Right ventricle myocardium inferior (tissue), 1 donor: ENCODE results near the gene APOF. TPM values are rescaled to one million over a fixed set of nuclear protein-coding genes. Genes with fewer than 3 reads are reported as not detected.
"Not testable (repeated sequence)": the region's sequence is repeated elsewhere in the genome, so short reads cannot be mapped to it uniquely, and the experiment has no call there.

ENCODE experiments used
- ATAC-seq: fragments of 200-7000 bp; cut with Tn5 transposase; one replicate; pipeline ENCODE4 v1.9.1; 2020; ENCODE audit warnings: mild to moderate bottlenecking, moderate library complexity
- DNase-seq: peaks from one replicate; pipeline ENCODE4 v3.0.0; 2021; ENCODE audit errors: missing footprints
- intact Hi-C: fragments of 100-400 bp; cut with DNase I; formaldehyde crosslinking; loops from one replicate; pipeline ENCODE4 v1.11.0; 2022
- long read RNA-seq: library from polyadenylated mRNA; unstranded; transcript quantifications from one replicate; pipeline ENCODE4 v2.0.0, GENCODE V29; 2021
- total RNA-seq: library from RNA; stranded (reverse); fragmentation: NEBNext Ultra II Directional; extraction: Animal tissue kit (Norgen Biotek cat#: 25700); gene quantifications from one replicate; pipeline ENCODE4 v1.2.1, GENCODE V29; 2021
- donor health status: DM: no; HTN: yes; CAD: no; lungs with severe emphysema.

The APOF gene, protein sequence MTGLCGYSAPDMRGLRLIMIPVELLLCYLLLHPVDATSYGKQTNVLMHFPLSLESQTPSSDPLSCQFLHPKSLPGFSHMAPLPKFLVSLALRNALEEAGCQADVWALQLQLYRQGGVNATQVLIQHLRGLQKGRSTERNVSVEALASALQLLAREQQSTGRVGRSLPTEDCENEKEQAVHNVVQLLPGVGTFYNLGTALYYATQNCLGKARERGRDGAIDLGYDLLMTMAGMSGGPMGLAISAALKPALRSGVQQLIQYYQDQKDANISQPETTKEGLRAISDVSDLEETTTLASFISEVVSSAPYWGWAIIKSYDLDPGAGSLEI
- total RNA-seq, result not detected
- long read RNA-seq, result 0 reads

DNA sequence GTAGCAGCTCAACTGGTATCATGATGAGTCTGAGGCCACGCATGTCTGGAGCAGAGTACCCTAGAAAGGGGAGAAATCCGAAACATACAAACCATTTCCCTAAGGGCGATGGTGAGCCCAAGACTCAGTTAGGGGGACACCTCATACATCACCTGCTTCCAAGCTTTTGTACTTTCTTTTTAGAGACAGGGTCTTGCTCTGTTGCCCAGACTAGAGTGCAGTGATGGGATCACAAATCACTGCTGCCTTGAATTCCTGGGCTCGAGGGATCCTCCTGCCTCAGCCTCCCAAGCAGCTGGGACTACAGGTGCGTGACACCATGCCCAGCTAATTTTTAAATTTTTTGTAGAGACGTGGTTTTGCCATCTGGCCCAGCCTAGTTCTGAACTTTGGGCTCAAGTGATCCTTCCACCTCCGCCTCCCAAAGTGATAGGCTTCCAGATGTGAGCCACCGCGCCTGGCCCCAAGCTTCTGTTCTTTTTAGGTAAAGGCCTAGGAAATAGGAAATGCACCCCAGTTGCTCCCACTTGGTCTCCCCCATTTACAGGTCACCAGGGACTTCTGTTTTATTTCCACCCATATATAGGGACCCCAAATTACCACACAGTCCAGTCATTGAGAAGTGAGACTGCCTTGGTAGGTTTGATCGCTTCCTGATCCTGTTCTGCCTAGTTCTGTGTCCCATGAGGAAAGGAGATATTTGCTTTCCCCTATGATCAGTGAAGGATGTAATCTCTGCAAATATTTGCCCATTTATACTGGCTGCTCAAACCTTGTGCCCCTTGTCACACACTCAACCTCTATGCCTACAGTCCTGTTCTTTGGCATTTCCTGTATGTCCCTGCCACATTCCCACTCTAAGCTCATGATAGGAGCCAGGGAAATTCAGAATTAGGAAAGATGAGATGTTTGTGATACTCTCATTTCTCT, at the start of gene APOF:
TSS of gene APOF (minus strand) at position 728 of the 930 bp plus-strand sequence. CDS start at position 616, 112 bp downstream.
- ATAC-seq (no peak), DNase-seq (no peak)
- intact Hi-C loops, result loop anchor here (5.0 kb wide), 1 partner anchor 85 kb away; the partner anchor contains the start of gene TIMELESS

DNA sequence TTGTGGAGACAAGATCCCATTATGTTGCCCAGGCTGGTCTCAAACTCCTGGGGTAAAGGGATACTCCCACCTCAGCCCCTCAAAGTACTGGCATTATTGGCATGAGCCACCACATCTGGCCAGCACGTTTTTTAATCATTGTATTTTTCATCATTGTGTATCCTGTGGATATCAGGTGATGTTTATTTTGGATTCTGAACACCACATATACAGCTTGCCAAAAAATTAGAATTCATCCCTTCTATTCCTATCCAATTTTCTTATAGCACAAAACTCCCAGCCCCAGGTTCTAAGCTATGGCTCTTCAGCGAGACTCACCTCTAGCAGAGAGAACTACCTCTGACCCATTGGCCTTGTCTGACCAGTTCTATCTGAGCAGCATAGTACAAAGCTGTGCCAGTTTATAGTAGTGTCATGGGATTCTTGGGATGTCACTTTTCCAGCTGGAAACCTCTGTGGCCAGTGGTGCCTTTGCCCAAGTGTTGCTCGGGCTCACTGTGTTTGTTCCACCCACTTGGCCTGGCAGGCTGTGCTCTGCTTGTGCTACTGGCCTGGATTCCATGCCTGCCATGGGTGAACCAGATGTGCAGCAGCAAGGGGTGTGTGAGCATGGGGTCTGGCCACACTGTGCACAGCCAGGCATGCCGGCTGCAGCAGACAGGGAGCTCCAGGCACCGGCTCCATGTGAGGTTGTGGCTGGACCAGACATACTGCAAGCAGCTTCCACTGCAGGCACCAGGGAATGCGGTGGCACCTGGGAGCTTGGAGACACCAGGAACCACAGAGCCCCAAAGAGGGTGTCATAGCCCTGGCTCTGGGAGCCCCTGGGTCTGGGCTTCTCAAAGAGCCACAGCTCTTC, 49.4 kb upstream of the APOF start:
- ATAC-seq (peak; percentile 66), DNase-seq (no peak)
- intact Hi-C loops, result no loop called here

DNA sequence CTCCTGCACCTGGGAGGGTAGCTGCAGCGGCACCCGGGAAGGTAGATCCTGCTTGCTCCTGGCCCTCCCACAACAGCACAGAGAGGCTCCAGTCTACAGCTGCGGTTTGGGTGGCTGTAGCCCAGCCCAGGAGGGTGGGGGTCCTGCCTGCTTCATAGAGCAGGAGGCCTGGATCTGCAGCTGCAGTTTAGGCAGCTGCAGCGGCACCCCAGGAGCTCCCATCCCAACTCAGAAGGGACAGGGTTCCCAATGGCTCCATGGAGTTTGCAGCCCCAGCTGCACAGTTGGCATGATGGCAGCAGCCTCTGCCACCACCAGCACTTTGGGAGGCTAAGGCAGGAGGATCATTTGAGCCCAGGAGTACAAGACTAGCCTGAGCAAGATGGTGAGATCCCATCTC, 48.1 kb upstream of the APOF start:
- intact Hi-C loops, result no loop called here
- DNase-seq (no peak), ATAC-seq (no peak)

DNA sequence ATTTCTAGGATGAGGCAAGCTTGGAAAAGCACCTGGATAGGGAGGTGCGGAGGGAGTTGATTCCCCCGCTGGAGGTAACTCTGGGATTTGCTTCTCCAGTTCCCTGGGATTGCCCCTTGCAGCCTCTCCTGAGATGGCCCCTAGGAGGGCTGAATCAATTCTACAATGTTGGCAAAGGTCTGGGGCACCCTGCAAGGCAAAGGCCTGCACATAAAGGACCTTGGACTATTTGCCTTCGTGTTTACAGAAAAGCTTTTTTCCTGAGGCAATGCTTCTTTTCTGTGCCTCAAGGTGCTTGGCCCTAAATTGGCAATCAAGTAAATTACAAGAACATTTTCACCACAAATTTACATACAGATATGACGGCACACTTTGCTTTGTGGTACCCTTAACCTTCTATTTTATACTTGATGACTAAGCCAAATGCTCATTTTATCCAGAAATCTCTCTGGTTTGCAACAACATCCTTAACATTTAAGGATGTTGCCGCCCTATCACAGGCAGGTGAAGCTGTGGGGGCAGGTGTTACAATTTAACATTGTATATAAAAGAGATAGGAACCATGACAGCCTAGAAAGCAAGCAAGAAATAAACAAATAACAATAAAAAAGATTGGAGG, 46.3 kb upstream of the APOF start:
- intact Hi-C loops, result no loop called here

DNA sequence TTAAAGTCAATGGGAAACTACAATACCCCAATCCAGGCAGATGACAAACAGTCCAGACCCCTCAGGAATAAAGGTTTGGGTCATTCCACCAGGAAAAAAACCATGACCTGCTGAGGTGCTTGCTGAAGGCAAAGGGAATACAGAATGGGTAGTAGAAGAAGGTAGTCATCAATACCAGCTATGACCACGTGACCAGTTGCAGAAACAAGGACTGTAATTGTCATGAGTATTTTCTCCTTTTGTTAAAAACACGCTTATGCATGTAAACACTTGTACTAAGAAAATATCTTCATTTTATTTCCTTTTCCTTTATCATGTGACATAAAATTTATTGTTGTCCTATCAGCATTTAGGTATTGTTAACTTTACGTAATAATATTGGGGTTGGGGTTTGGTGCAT, 41.6 kb upstream of the APOF start:
- ATAC-seq, DNase-seq, intact Hi-C loops: not testable (repeated sequence)

More for the DNA sequence above, 46.3 kb upstream of the APOF start:
- ATAC-seq, result no peak
- no peak for DNase-seq

DNA sequence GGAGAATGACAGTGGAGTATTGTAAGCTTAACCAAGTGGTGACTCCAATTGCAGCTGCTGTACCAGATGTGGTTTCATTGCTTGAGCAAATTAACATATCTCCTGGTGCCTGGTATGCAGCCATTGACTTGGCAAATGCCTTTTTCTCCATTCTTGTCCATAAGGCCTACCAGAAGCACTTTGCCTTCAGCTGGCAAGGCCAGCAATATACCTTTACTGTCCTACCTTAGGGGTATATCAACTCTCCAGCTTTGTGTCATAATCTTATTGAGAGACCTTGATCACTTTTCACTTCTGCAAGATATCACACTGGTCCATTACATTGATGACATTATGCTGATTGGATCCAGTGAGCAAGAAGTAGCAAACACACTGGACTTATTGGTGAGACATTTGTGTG, 39.0 kb upstream of the APOF start:
- intact Hi-C loops, ATAC-seq, DNase-seq: not testable (repeated sequence)

DNA sequence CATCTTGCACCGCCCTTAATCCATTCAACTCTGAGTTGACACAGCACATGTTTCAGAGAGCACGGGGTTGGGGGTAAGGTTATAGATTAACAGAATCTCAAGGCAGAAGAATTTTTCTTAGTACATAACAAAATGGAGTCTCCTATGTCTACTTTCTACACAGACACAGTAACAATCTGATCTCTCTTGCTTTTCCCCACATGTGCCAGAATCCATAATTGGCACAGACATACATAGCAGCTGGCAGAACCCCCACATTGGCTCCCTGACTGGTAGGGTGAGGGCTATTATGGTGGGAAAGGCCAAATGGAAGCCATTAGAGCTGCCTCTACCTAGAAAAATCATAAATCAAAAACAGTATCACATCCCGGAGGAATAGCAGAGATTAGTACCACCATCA, 38.5 kb upstream of the APOF start:
- ATAC-seq, DNase-seq, intact Hi-C loops: not testable (repeated sequence)

DNA sequence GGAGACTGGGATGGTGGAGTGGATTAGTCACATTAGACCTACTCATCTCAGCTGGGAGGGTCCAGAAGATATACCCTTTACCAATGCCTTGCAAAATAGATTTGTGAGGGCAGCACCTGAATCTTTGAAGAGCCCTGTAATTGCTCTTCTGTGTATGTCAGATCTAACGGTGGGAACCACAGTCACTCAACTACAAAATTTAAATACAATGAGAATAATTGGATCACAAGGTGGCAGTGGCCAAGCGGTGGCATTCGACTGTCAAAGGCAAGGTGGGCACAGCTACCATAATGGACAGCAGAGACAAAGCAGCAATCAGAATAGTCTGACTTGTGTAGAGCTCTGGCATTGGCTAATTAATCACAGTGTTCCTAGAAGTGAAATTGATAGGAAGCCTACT, 36.8 kb upstream of the APOF start:
- intact Hi-C loops, ATAC-seq, DNase-seq: not testable (repeated sequence)

DNA sequence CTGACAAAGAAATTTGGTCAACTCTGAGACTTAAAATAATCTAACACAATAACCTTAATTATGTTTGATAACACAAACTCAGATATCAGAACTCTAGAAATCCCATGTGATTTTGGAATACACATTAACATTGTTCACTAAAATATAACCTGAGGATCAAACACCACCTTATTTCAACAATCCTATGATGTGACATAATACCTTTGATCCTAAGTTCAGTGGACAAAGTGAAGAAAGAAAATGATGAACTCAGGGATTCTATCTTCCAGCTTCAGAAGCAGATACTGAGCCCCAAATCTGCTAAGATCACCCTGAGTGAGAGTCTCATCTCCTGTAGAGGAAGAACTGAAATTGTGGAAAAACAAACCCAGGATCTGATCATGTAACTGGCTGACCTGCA, 35.7 kb upstream of the APOF start:
- intact Hi-C loops, result no loop called here
- DNase-seq, result no peak
- ATAC-seq, result no peak

DNA sequence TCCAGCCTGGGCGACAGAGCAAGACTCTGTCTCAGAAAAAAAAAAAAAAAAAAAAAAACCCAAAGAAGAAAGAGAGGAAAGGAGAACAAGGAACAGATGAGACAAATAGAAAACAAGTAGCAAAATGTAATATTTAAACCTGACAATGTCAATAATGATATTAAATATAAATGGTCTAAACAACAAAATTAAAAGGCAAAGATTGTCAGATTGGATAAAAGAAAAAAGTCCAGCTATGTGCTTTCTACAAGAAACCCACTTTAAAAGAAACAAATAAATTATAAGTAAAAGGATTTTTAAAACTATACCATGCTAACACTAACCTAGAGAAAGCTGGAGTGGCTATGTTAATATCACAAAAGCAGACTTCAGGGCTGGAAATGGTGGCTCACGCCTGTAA, 29.7 kb upstream of the APOF start:
- intact Hi-C loops, result no loop called here
- no peak for ATAC-seq
- DNase-seq, result no peak

DNA sequence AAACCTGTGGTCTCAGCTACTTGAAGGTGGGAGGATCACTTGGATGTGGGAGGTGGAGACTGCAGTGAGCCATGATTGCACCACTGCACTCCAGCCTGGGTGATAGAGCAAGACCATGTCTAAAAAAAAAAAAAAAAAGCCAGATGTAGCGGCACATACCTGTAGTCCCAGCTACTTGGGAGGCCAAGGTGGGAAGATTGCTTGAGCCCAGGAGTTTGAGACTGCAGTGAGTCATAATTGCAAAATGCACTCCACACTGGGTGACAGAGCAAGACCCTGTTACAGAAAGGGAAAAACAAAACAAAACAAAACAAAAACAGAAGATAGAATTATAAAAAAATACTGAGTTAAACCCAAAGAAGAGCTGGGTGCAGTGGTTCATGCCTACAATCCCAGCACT, 29.1 kb upstream of the APOF start:
- ATAC-seq, result no peak
- intact Hi-C loops, result no loop called here
- DNase-seq, result no peak

DNA sequence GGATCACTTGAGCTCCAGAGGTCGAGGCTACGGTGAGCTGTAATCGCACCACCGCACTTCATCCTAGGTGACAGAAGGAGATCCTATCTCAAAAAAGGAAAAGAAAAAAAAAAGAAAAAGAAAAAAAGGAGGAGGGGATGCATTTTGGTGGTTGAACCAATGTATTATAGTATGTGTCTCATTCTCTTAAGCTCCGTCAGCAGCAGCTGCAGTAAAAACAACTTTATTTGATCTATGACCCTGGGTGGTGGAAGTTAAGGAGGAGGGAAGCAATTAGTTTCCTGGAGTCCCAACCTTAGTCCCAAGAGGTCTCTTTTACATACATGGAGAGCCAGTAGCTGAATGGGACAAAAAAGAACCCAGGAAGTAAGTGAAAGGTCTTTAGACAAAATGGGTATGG, 26.8 kb upstream of the APOF start:
- no peak for ATAC-seq
- no peak for DNase-seq
- intact Hi-C loops, result no loop called here

DNA sequence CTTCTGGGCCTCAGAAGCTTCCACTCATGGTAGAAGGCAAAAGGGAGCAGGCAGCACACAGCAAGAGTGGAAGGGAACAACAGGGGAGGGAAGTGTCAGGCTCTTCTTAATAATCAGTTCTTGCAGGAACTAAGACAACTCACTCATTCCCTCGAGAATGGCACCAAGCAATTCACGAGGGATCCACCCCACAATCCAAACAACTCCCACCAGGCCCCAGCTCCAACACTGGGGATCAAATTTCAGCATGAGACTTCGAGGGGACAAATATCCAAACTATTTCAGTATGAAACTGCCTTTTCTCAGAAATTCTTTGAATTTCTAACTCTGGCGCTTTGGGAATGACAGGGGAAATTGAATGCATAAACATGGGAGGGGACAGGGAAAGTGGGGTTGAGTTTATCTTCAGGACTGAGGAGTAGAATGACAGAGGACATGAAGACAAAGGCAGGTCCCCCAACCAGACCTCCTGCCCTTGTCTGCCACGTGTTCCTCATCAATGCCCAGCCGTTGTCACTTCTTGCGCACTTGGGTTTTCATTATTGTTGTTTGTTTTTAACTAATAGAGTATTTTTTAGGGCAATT, 24.6 kb upstream of the APOF start:
- intact Hi-C loops, result no loop called here
- ATAC-seq (no peak), DNase-seq (no peak)

DNA sequence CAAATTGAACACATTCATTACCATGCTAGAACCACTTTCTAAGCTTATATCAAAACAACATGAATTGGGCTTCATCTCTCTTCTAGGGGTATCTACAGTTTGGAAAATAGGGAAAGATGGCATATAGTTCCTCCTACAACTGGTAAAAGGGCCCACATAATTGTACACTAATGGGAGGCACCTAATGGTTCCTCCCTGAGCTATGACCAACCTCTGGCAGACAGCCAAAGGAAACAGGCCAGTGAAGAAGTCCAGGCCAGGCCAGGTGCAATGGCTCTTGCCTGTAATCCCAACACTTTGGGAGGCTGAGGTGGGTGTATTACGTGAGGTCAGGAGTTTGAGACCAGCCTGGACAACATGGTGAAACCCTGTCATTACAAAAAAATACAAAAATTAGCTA, 23.2 kb upstream of the APOF start:
- intact Hi-C loops, result no loop called here
- ATAC-seq, result no peak
- no peak for DNase-seq

DNA sequence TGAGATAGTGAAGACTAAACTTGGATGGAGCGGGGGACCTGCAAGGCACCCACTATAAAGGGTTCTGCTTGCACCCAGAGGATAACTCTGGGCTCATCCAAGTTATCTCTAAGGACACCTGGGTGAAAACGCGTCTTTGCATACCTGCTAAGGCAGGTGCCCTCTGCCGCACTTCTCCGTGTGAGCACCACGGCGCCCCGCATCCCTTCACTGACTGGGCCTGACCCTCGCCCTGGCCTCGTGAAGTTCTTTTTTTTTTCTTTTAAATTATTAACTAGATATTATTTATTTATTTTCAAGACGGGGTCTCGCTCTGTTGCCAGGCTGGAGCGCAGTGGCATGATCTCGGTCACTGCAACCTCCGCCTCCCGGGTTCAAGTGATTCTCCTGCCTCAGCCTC, 20.0 kb upstream of the APOF start:
- no peak for DNase-seq
- intact Hi-C loops, result no loop called here
- ATAC-seq, result no peak

DNA sequence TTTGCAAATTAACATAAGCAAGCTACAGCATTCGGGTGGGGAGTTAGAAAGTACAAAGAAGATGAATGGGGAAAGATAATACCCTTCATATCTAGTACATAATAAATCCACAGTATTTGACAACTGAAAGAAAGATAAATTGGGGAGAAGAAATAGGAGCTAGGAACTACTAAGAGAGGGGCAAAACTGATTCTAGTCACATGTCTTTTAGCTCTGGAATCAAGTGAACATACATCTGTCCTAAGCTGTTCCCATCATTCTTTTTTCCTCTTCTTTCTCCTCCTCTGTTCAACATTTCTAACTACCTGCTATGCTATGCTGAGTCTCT, 15.3 kb upstream of the APOF start:
- intact Hi-C loops, result no loop called here
- DNase-seq, result no peak

DNA sequence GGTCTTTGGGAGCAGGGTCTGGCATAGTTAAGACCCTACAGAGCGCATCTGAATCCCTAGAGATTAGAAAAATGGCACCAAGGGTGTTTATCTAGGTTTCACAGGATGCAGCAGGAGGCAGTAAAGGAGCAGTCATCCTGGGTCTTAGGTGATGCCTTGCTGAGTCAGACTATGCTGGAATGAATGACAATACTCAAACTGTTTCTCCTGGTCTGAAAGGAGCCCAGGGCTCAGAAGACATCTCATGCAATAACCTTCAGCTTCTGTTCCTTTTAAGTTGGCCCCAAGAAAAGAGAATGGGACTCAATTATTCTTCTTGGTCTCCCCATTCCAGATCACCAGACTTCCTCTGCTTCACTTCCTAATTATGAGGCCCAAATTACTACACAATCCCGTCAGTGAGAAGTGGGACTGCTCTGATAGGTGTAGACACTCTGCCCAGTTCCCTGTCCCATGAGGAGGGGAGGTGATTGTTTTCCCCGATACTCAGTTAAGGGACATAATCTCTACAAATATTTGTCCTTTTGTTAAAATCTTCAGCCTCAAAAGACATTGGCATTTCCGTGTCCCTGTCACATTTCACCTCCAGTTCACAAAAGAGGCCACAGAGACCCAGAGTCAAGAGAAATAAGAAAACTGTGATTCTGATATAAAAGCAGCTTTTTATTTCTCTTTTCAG, 14.8 kb upstream of the APOF start:
- intact Hi-C loops, result no loop called here
- ATAC-seq (no peak), DNase-seq (no peak)

More for the DNA sequence above, 15.3 kb upstream of the APOF start:
- ATAC-seq, result no peak
